Common myeloid progenitor, CD34-positive (primary cell): Measurements from ENCODE around the gene KIRREL3.

ENCODE experiments used
- CTCF ChIA-PET: fragments of 350-600 bp; sonication (Branson Sonifier 250); formaldehyde crosslinking; loops from one replicate; lab custom pipeline; 2021; ENCODE audit warnings: antibody characterized with exemption; lab: Charles Lee
- POLR2A ChIA-PET: fragments of 350-600 bp; sonication (Branson Sonifier 250); formaldehyde crosslinking; loops from one replicate; lab custom pipeline; 2021; ENCODE audit warnings: antibody characterized with exemption; lab: Charles Lee
- DNase-seq, 3 donors: peaks; one replicate each; pipeline versions ENCODE4 v3.0.0 to v3.0.0-alpha.2; 2013
- H3K27ac ChIP-seq, 2 experiments: 1 replicate in 1 of 2; 2 replicates in 1 of 2; pipeline ENCODE4 v1.7.0; 2013; ENCODE audit warnings: inconsistent platforms in 2 of 2, low read length in 2 of 2, mild to moderate bottlenecking in 2 of 2, low read depth in 1 of 2, moderate library complexity in 1 of 2; ENCODE audit not compliant: severe bottlenecking in 2 of 2, insufficient read depth in 1 of 2, poor library complexity in 1 of 2
- H3K27me3 ChIP-seq, 5 experiments: replicated peaks in 2 of 5; 1 replicate in 3 of 5; 2 replicates in 2 of 5; pipeline versions ENCODE4 v1.6.1 to v1.7.0; 2013; ENCODE audit warnings: low read length in 4 of 5, mild to moderate bottlenecking in 2 of 5, moderate library complexity in 2 of 5, inconsistent platforms in 1 of 5; ENCODE audit not compliant: insufficient read depth in 5 of 5, control insufficient read depth in 4 of 5
- H3K36me3 ChIP-seq, 4 experiments: 1 replicate in 2 of 4; 2 replicates in 2 of 4; pipeline versions ENCODE4 v1.6.1 to v1.7.0; 2013; ENCODE audit warnings: low read length in 3 of 4, control low read depth in 1 of 4, mild to moderate bottlenecking in 1 of 4; ENCODE audit not compliant: control insufficient read depth in 4 of 4, insufficient read depth in 4 of 4
- H3K4me1 ChIP-seq, 4 experiments: 1 replicate in 3 of 4; 2 replicates in 1 of 4; pipeline versions ENCODE4 v1.6.1 to v1.7.1; 2013; ENCODE audit warnings: low read length in 3 of 4, mild to moderate bottlenecking in 3 of 4, control low read depth in 1 of 4, inconsistent platforms in 1 of 4, moderate library complexity in 1 of 4; ENCODE audit not compliant: control insufficient read depth in 4 of 4, insufficient read depth in 4 of 4; ENCODE audit errors: control extremely low read depth in 1 of 4
- H3K4me3 ChIP-seq, 7 experiments: 1 replicate in 4 of 7; 2 replicates in 3 of 7; pipeline versions ENCODE4 v1.5.1 to v1.7.0; 2013; ENCODE audit warnings: mild to moderate bottlenecking in 7 of 7, low read length in 6 of 7, moderate library complexity in 6 of 7, inconsistent platforms in 2 of 7, low read depth in 2 of 7, control low read depth in 1 of 7; ENCODE audit not compliant: insufficient read depth in 4 of 7, control insufficient read depth in 1 of 7; ENCODE audit errors: extremely low read depth in 1 of 7
- H3K9me3 ChIP-seq, 5 experiments: 1 replicate in 4 of 5; 2 replicates in 1 of 5; pipeline versions ENCODE4 v1.6.1 to v1.7.1; 2013; ENCODE audit warnings: low read length in 4 of 5, mild to moderate bottlenecking in 2 of 5, inconsistent platforms in 1 of 5, low read depth in 1 of 5, moderate library complexity in 1 of 5; ENCODE audit not compliant: control insufficient read depth in 4 of 5, insufficient read depth in 2 of 5; ENCODE audit errors: control extremely low read depth in 1 of 5
- WGBS: methylation state at CpG from one replicate; pipeline ENCODE4 v1.1.5; 2013; ENCODE audit not compliant: insufficient coverage; 5-methylcytosine and 5-hydroxymethylcytosine counted together

KIRREL3 gene

DNA sequence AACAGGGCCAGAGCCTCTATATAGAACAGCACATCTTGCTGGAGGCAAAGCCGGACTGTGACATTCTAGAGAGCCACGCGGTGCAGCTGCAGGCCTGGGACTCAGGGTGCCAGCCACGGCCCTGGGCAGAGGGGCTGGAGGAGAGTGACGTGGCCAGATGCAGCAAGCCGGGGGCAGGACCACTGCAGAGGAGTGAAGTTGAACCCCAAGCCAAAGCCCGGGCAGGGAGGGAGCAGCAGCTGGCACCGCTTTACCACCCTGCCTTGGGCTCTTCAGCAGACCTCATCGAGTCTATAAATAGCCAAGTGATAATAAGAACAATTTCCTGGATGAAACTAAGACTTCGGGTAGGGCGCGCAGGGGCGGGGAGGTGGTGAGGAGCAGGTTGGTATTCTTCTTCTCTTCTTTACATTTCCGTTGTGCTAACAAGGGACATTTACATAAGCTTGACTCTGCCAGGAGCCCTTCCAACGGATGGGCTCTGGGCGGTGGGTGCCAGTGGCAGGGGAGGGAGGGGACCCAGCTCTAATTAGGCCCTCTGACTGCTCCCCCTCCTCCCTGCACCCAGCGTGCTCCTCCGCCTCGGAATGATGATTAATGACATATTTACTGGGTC is 534.9 kb downstream of the KIRREL3 start:
- WGBS = 21% methylated on average over 14 of the region's 19 CpGs
- H3K9me3 ChIP-seq = no peaks in the 10 kb centered on the region
- no peaks in the 10 kb centered on the region for H3K36me3 ChIP-seq
- H3K4me3 ChIP-seq = peak overlapping the region in 1 of 7 experiments; percentile 8
- peaks cover 0 to 74% (median 54%) of the 10 kb centered on the region in 4 experiments for H3K4me1 ChIP-seq
- peak in 1 of 3 donors; percentile 49 for DNase-seq
- CTCF ChIA-PET = interaction anchor here (1.3 to 7.8 kb wide), 3 partner anchors 9 to 24 kb away, joined by 6 to 64 read pairs (median 30); no protein-coding TSS in a partner anchor
- POLR2A ChIA-PET = no interaction called here
- H3K27me3 ChIP-seq = no peaks in the 10 kb centered on the region
- no peak overlapping the region for H3K27ac ChIP-seq

GRCh38 chr11:126464796-126465195 is 535.8 kb downstream of the KIRREL3 start:
- peak; percentile 29 to 78 (median 66) for DNase-seq
- peaks cover 0 to 65% (median 53%) of the 10 kb centered on the region in 4 experiments for H3K4me1 ChIP-seq
- no peaks in the 10 kb centered on the region for H3K27me3 ChIP-seq
- no peaks in the 10 kb centered on the region for H3K9me3 ChIP-seq
- ChIA-PET CTCF (interaction anchor here (0.8 to 7.8 kb wide), 4 partner anchors 10 to 23 kb away, joined by 3 to 64 read pairs (median 18); no protein-coding TSS in a partner anchor), POLR2A (interaction anchor here (0.6 kb wide), 1 partner anchor 188 kb away, joined by 3 read pairs; no protein-coding TSS in a partner anchor)
- H3K27ac ChIP-seq = no peak overlapping the region
- H3K4me3 ChIP-seq = no peak overlapping the region
- no peaks in the 10 kb centered on the region for H3K36me3 ChIP-seq
- 25% methylated on average over 1 of the region's 5 CpGs for WGBS

GRCh38 chr11:126462422-126462821 is 538.1 kb downstream of the KIRREL3 start:
- ChIA-PET CTCF (interaction anchor here (6.2 to 7.8 kb wide), 2 partner anchors 18 to 21 kb away, joined by 30 to 64 read pairs; no protein-coding TSS in a partner anchor), POLR2A (no interaction called here)
- no peak for DNase-seq
- WGBS = 100% methylated on average over 3 of the region's 7 CpGs
- no peak overlapping the region for H3K27ac ChIP-seq
- H3K9me3 ChIP-seq = no peaks in the 10 kb centered on the region
- H3K27me3 ChIP-seq = no peaks in the 10 kb centered on the region
- H3K4me1 ChIP-seq = peaks cover 0 to 43% (median 30%) of the 10 kb centered on the region in 4 experiments
- no peak overlapping the region for H3K4me3 ChIP-seq
- H3K36me3 ChIP-seq = no peaks in the 10 kb centered on the region

DNA sequence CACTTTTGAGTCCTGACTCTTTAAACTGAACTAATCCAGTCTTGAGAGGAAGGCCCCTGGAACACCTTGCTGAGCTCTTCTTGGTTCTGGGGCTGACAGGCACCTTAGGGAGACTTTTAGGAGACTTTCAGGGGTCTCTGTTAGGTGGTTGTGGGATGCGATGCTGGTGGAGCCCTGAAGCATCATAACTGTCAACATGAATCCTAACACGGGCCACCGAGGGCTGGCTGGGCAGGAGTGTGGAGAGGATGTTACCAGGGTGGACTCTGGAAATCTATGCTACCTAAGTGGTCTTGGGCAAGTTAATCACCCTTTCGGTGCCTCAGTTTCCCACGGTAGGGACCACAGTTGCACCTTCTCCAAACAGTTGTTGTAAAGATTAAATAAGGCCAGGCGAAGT is 538.6 kb downstream of the KIRREL3 start:
- Histone ChIP-seq H3K27me3 (no peaks in the 10 kb centered on the region), H3K36me3 (no peaks in the 10 kb centered on the region), H3K4me1 (peaks cover 0 to 42% (median 27%) of the 10 kb centered on the region in 4 experiments), H3K9me3 (no peaks in the 10 kb centered on the region), H3K4me3 (no peak overlapping the region), H3K27ac (no peak overlapping the region)
- POLR2A ChIA-PET = no interaction called here
- DNase-seq = no peak
- CTCF ChIA-PET = interaction anchor here (1.5 to 7.8 kb wide), 4 partner anchors 10 to 21 kb away, joined by 5 to 64 read pairs (median 18); no protein-coding TSS in a partner anchor
- 87% methylated on average over 5 of the region's 6 CpGs for WGBS

- ChIA-PET POLR2A (no interaction called here), CTCF (interaction anchor here (1.5 to 6.2 kb wide), 3 partner anchors 9 to 20 kb away, joined by 5 to 30 read pairs (median 6); no protein-coding TSS in a partner anchor)
- Histone ChIP-seq H3K9me3 (no peaks in the 10 kb centered on the region), H3K36me3 (no peaks in the 10 kb centered on the region), H3K27ac (no peak overlapping the region), H3K27me3 (no peaks in the 10 kb centered on the region), H3K4me3 (no peak overlapping the region), H3K4me1 (peaks cover 0 to 41% (median 20%) of the 10 kb centered on the region in 4 experiments)
- WGBS = 97% methylated on average over 7 of the region's 8 CpGs
- DNase-seq = no peak
Measured at GRCh38 chr11:126461096-126461440, 539.5 kb downstream of the KIRREL3 start.

- Histone ChIP-seq H3K4me1 (peaks cover 0 to 36% (median 15%) of the 10 kb centered on the region in 4 experiments), H3K9me3 (no peaks in the 10 kb centered on the region), H3K27me3 (no peaks in the 10 kb centered on the region), H3K4me3 (no peak overlapping the region), H3K36me3 (no peaks in the 10 kb centered on the region), H3K27ac (no peak overlapping the region)
- no peak for DNase-seq
- ChIA-PET CTCF (interaction anchor here (1.0 to 6.2 kb wide), 5 partner anchors 9 to 20 kb away, joined by 3 to 30 read pairs (median 5); no protein-coding TSS in a partner anchor), POLR2A (no interaction called here)
- WGBS = 95% methylated on average over 14 of the region's 15 CpGs
Measured at GRCh38 chr11:126460417-126461095, 540.0 kb downstream of the KIRREL3 start.
